A549 (cell line): ENCODE results near the gene LYPD6. TPM values are rescaled to one million over a fixed set of nuclear protein-coding genes. Genes with fewer than 3 reads are reported as not detected.

ENCODE experiments used
- ATAC-seq, 2 experiments: fragments of 200-7000 bp in 1 of 2; fragments of >200 bp in 1 of 2; cut with Nextera tagmentation in 1 of 2; cut with Tn5 transposase in 1 of 2; 3 replicates each; pipeline versions ENCODE4 v1.8.0 to v1.9.1; 2018 to 2020; ENCODE audit warnings: mild to moderate bottlenecking in 1 of 2, moderate library complexity in 1 of 2
- CTCF ChIA-PET: fragments of 300-600 bp; sonication (Branson Sonifier 250); formaldehyde crosslinking; extraction: SDS; loops from one replicate; lab custom pipeline; 2021; ENCODE audit warnings: antibody characterized with exemption, inconsistent platforms; lab: Yijun Ruan, JAX
- POLR2A ChIA-PET: fragments of 350-600 bp; formaldehyde crosslinking; extraction: SDS; loops from one replicate; lab custom pipeline; 2021; ENCODE audit warnings: antibody characterized with exemption, inconsistent platforms; lab: Yijun Ruan, JAX
- DNase-seq, 2 experiments: peaks; one replicate each; pipeline versions ENCODE4 v3.0.0 to v3.0.0-alpha.2; 2011 to 2016; ENCODE audit warnings: low read depth in 1 of 2, low spot score in 1 of 2
- FAIRE-seq: peaks from 2 replicates; lab custom pipeline; 2011; peaks lifted over from hg19 to GRCh38; lab: Jason Lieb, UNC
- H3K27ac ChIP-seq, 2 experiments: fragments of >200 bp; sonication (Bioruptor Twin); formaldehyde crosslinking; 3 replicates each; pipeline ENCODE4 v1.5.1; 2016 to 2017
- H3K4me1 ChIP-seq: fragments of >200 bp; sonication (Bioruptor Twin); formaldehyde crosslinking; 3 replicates; pipeline ENCODE4 v1.6.1; 2016
- H3K4me2 ChIP-seq: fragments of >200 bp; sonication (Bioruptor Twin); formaldehyde crosslinking; 3 replicates; pipeline ENCODE4 v1.6.1; 2016
- H3K4me3 ChIP-seq: fragments of >200 bp; sonication (Bioruptor Twin); formaldehyde crosslinking; 3 replicates; pipeline ENCODE4 v1.5.1; 2016
- H3K9me3 ChIP-seq: fragments of >200 bp; sonication (Bioruptor Twin); formaldehyde crosslinking; 3 replicates; pipeline ENCODE4 v1.6.1; 2016
- BHLHE40 ChIP-seq: IDR thresholded peaks from 2 replicates; pipeline ENCODE4 v1.6.1; 2012; ENCODE audit warnings: low read depth, low read length, inconsistent platforms
- CHD2 ChIP-seq: fragments of 150-350 bp; IDR thresholded peaks from 2 replicates; pipeline ENCODE4 v1.6.1; 2014; ENCODE audit warnings: low read length; ENCODE audit not compliant: partially characterized antibody
- CHD4 ChIP-seq: fragments of 200-600 bp; sonication (generic); IDR thresholded peaks from 2 replicates; pipeline ENCODE4 v1.6.1; 2016; ENCODE audit warnings: antibody characterized with exemption, mild to moderate bottlenecking, borderline replicate concordance
- E2F6 ChIP-seq: IDR thresholded peaks from 2 replicates; pipeline ENCODE4 v1.6.1; 2012; ENCODE audit warnings: low read depth, borderline replicate concordance
- ELK1 ChIP-seq: fragments of 150-350 bp; IDR thresholded peaks from 2 replicates; pipeline ENCODE4 v1.6.1; 2014; ENCODE audit warnings: low read depth, mild to moderate bottlenecking, low read length
- HES2 ChIP-seq: fragments of >200 bp; sonication (Bioruptor Twin); formaldehyde crosslinking; IDR thresholded peaks from 2 replicates; pipeline ENCODE4 v1.6.1; 2016
- HMGXB4 ChIP-seq: fragments of 250-450 bp; sonication (Bioruptor Pico); IDR thresholded peaks from 2 replicates; pipeline ENCODE4 v1.5.0; 2021; ENCODE audit warnings: mild to moderate bottlenecking, moderate library complexity, borderline replicate concordance
- HOXB5 ChIP-seq: fragments of 250-450 bp; sonication (Bioruptor Pico); IDR thresholded peaks from 2 replicates; pipeline ENCODE4 v1.5.0; 2020; ENCODE audit warnings: mild to moderate bottlenecking, moderate library complexity
- MAX ChIP-seq: IDR thresholded peaks from 2 replicates; pipeline ENCODE4 v1.6.1; 2012
- NR3C1 ChIP-seq: fragments of >200 bp; sonication (Bioruptor Twin); formaldehyde crosslinking; IDR thresholded peaks from 3 replicates; pipeline ENCODE4 v1.6.1; 2017
- POLR2A ChIP-seq: IDR thresholded peaks from 2 replicates; pipeline ENCODE4 v1.6.1; 2012; ENCODE audit warnings: mild to moderate bottlenecking, low read length
- POLR2AphosphoS2 ChIP-seq: conservative IDR thresholded peaks from 2 replicates; pipeline ENCODE4 v1.6.1; 2012; ENCODE audit warnings: low read length, improper control_type of control experiment, inconsistent platforms
- RARB ChIP-seq: fragments of 250-450 bp; sonication (Bioruptor Pico); IDR thresholded peaks from 2 replicates; pipeline ENCODE4 v1.8.0; 2021; ENCODE audit warnings: mild to moderate bottlenecking, moderate library complexity
- SMC3 ChIP-seq: fragments of >200 bp; sonication (Bioruptor Twin); formaldehyde crosslinking; IDR thresholded peaks from 3 replicates; pipeline ENCODE4 v1.6.1; 2018; ENCODE audit warnings: inconsistent platforms
- SREBF2 ChIP-seq: fragments of 450-650 bp; IDR thresholded peaks from 2 replicates; pipeline ENCODE4 v1.6.1; 2014; ENCODE audit warnings: mild to moderate bottlenecking, moderate library complexity
- TFCP2L1 ChIP-seq: fragments of 250-450 bp; sonication (Bioruptor Pico); IDR thresholded peaks from 2 replicates; pipeline ENCODE4 v1.5.0; 2021; ENCODE audit warnings: mild to moderate bottlenecking
- USF2 ChIP-seq: fragments of 450-650 bp; IDR thresholded peaks from 2 replicates; pipeline ENCODE4 v1.6.1; 2014; ENCODE audit warnings: antibody characterized with exemption
- ZC3H11A ChIP-seq: fragments of 450-650 bp; IDR thresholded peaks from 2 replicates; pipeline ENCODE4 v1.6.1; 2014; ENCODE audit warnings: antibody characterized with exemption, mild to moderate bottlenecking
- ZFP36 ChIP-seq: fragments of 450-650 bp; IDR thresholded peaks from 2 replicates; pipeline ENCODE4 v1.6.1; 2014; ENCODE audit warnings: borderline replicate concordance; ENCODE audit not compliant: partially characterized antibody
- WGBS: methylation state at CpG from one replicate; pipeline ENCODE4 v1.1.6; 2017; ENCODE audit errors: missing lambda C conversion rate; 5-methylcytosine and 5-hydroxymethylcytosine counted together
- polyA plus RNA-seq, 4 experiments: library from polyadenylated mRNA; depleted of rRNA in 3 of 4; stranded (reverse); fragments of >200 nt; fragmentation: RNase III in 1 of 4; extraction: RNeasy Plus Mini Kit Qiagen cat#74134 plus additional on column Dnase treatment in 1 of 4; gene quantifications; 2 replicates in 3 of 4; 3 replicates in 1 of 4; pipeline ENCODE4 v1.2.3, GENCODE V29; 2011 to 2017

Gene LYPD6
- polyA plus RNA-seq, 2 of the 4 experiments (the other 2 are of a cell fraction): 0.08 to 0.09 TPM

GRCh38 chr2:149473068-149473467, 142.7 kb downstream of the LYPD6 start:
- no peak overlapping the region for H3K4me2 ChIP-seq
- TF ChIP-seq TFCP2L1 (CRISPR knock-in tag) (no peak), NR3C1 (no peak), HMGXB4 (CRISPR knock-in tag) (no peak)
- TF ChIP-seq, all 56 proteins: peak for 0
- ATAC-seq: no peak
- Histone ChIP-seq H3K4me3 (no peak overlapping the region), H3K9me3 (no peaks in the 10 kb centered on the region), H3K4me1 (no peaks in the 10 kb centered on the region), H3K27ac (no peak overlapping the region)
- 0% methylated on average over 1 of the region's 1 CpG for WGBS
- ChIA-PET POLR2A (no interaction called here), CTCF (no interaction called here)
- no peak for DNase-seq
- no peak for FAIRE-seq

GRCh38 chr2:149473521-149473920, 143.1 kb downstream of the LYPD6 start:
- no peak for ATAC-seq
- ChIA-PET CTCF (no interaction called here), POLR2A (no interaction called here)
- no peak overlapping the region for H3K4me2 ChIP-seq
- H3K27ac ChIP-seq: no peak overlapping the region
- TF ChIP-seq BHLHE40: no peak
- TF ChIP-seq USF2: no peak
- TF ChIP-seq POLR2AphosphoS2: no peak
- TF ChIP-seq HES2: no peak
- no peaks in the 10 kb centered on the region for H3K4me1 ChIP-seq
- no peak for DNase-seq
- no peak overlapping the region for H3K4me3 ChIP-seq
- no peak for FAIRE-seq
- H3K9me3 ChIP-seq: no peaks in the 10 kb centered on the region

GRCh38 chr2:149483004-149483605, 152.7 kb downstream of the LYPD6 start:
- WGBS: 24% methylated on average over 4 of the region's 4 CpGs
- FAIRE-seq (no peak), DNase-seq (no peak), ATAC-seq (no peak)
- TF ChIP-seq POLR2A (no peak), ZC3H11A (no peak), RARB (CRISPR knock-in tag) (no peak), MAX (no peak), CHD2 (no peak), POLR2AphosphoS2 (no peak), SREBF2 (no peak), HMGXB4 (CRISPR knock-in tag) (no peak), CHD4 (no peak), USF2 (no peak), SMC3 (no peak), E2F6 (no peak), ZFP36 (no peak), ELK1 (no peak), HOXB5 (CRISPR knock-in tag) (no peak)
- Histone ChIP-seq H3K4me2 (no peak overlapping the region), H3K4me1 (no peaks in the 10 kb centered on the region), H3K9me3 (no peaks in the 10 kb centered on the region), H3K27ac (no peak overlapping the region), H3K4me3 (no peak overlapping the region)
- ChIA-PET CTCF (interaction anchor here (1.1 kb wide), 1 partner anchor 8 kb away, joined by 5 read pairs; no protein-coding TSS in a partner anchor), POLR2A (no interaction called here)
